Cardiac muscle cell (in vitro differentiated cells and primary cell): Measurements from ENCODE around the gene RNF44. TPM values are rescaled to one million over a fixed set of nuclear protein-coding genes. Genes with fewer than 3 reads are reported as not detected.

Experiments
- DNase-seq, 2 donors: peaks; one replicate each; pipeline versions ENCODE4 v3.0.0 to v3.0.0-alpha.2; 2010 to 2017; ENCODE audit warnings: low read depth in 1 of 2, low spot score in 1 of 2
- H3K27ac ChIP-seq: fragments of 200-600 bp; sonication (generic); 2 replicates; pipeline ENCODE4 v1.5.1; 2016
- H3K27me3 ChIP-seq: fragments of 200-600 bp; sonication (generic); 2 replicates; pipeline ENCODE4 v1.6.0; 2016; ENCODE audit warnings: control low read depth
- H3K36me3 ChIP-seq: fragments of 200-600 bp; sonication (generic); 2 replicates; pipeline ENCODE4 v1.5.1; 2016; ENCODE audit warnings: control low read depth
- H3K4me1 ChIP-seq: fragments of 200-600 bp; sonication (generic); 2 replicates; pipeline ENCODE4 v1.8.1; 2017; ENCODE audit warnings: low read depth, mild to moderate bottlenecking, mixed run types
- H3K4me3 ChIP-seq: fragments of 200-600 bp; sonication (generic); 2 replicates; pipeline ENCODE4 v1.5.1; 2016; ENCODE audit warnings: mild to moderate bottlenecking
- H3K9me3 ChIP-seq: fragments of 200-600 bp; sonication (generic); 2 replicates; pipeline ENCODE4 v1.5.1; 2017; ENCODE audit warnings: low read depth, mild to moderate bottlenecking, control low read depth
- CTCF ChIP-seq: IDR thresholded peaks from 2 replicates; pipeline ENCODE4 v1.5.1; 2012; ENCODE audit warnings: low read depth, mild to moderate bottlenecking, low read length
- polyA plus RNA-seq: library from polyadenylated mRNA; unstranded; fragments of >200 nt; fragmentation: Nextera tagmentation; extraction: Ambion mirVana; gene quantifications from 2 replicates; pipeline ENCODE4 v1.2.1, GENCODE V29; 2016
- total RNA-seq: library from RNA; depleted of rRNA; stranded (reverse); fragments of >200 nt; gene quantifications from 2 replicates; pipeline ENCODE4 v1.2.3, GENCODE V29; 2016

RNF44 gene
- total and polyA plus RNA-seq, 2 experiments from 2014 or later = 16.1 to 77.6 TPM

GRCh38 chr5:176521286-176521685, 15.9 kb downstream of the RNF44 start:
- TF ChIP-seq CTCF = no peak
- Histone ChIP-seq H3K9me3 (no peaks in the 10 kb centered on the region), H3K4me1 (no peaks in the 10 kb centered on the region), H3K4me3 (no peak overlapping the region), H3K27me3 (no peaks in the 10 kb centered on the region), H3K27ac (no peak overlapping the region), H3K36me3 (no peaks in the 10 kb centered on the region)
- DNase-seq = no peak

GRCh38 chr5:176519810-176520720, 17.1 kb downstream of the RNF44 start:
- Histone ChIP-seq H3K4me3 (no peak overlapping the region), H3K4me1 (no peaks in the 10 kb centered on the region), H3K9me3 (no peaks in the 10 kb centered on the region), H3K27me3 (no peaks in the 10 kb centered on the region), H3K36me3 (no peaks in the 10 kb centered on the region), H3K27ac (no peak overlapping the region)
- no peak for TF ChIP-seq CTCF
- DNase-seq = no peak

GRCh38 chr5:176517053-176517661, 20.0 kb downstream of the RNF44 start:
- H3K27me3 ChIP-seq = no peaks in the 10 kb centered on the region
- no peak overlapping the region for H3K27ac ChIP-seq
- no peaks in the 10 kb centered on the region for H3K4me1 ChIP-seq
- no peaks in the 10 kb centered on the region for H3K36me3 ChIP-seq
- H3K4me3 ChIP-seq = no peak overlapping the region
- DNase-seq = no peak
- no peaks in the 10 kb centered on the region for H3K9me3 ChIP-seq
- no peak for TF ChIP-seq CTCF

- Histone ChIP-seq H3K9me3 (no peaks in the 10 kb centered on the region), H3K27me3 (no peaks in the 10 kb centered on the region), H3K4me3 (no peak overlapping the region), H3K4me1 (no peaks in the 10 kb centered on the region), H3K27ac (no peak overlapping the region), H3K36me3 (no peaks in the 10 kb centered on the region)
- no peak for DNase-seq
- TF ChIP-seq CTCF = no peak
Observed at GRCh38 chr5:176515396-176515795, 21.8 kb downstream of the RNF44 start.

- H3K27ac ChIP-seq = no peak overlapping the region
- no peak overlapping the region for H3K4me3 ChIP-seq
- DNase-seq = no peak
- H3K36me3 ChIP-seq = no peaks in the 10 kb centered on the region
- H3K4me1 ChIP-seq = no peaks in the 10 kb centered on the region
- no peaks in the 10 kb centered on the region for H3K9me3 ChIP-seq
- TF ChIP-seq CTCF = no peak
- H3K27me3 ChIP-seq = no peaks in the 10 kb centered on the region
Observed at GRCh38 chr5:176514244-176514950, 22.8 kb downstream of the RNF44 start.
